Suprapubic skin (tissue), 3 donors: Measurements from ENCODE around the gene DNHD1.

Experiments
- POLR2A ChIP-seq, 2 donors: fragments of 450-650 bp; IDR thresholded peaks; one replicate each; pipeline ENCODE4 v1.6.1; 2017; ENCODE audit warnings: antibody characterized with exemption in 2 of 2, mild to moderate bottlenecking in 2 of 2, moderate library complexity in 2 of 2
- TF ChIP-seq, protein P1 (sequence below), 2 donors: fragments of 200-600 bp in 1 of 2; fragments of 450-650 bp in 1 of 2; sonication (generic) in 1 of 2; IDR thresholded peaks; one replicate each; pipeline ENCODE4 v1.5.1; 2016 to 2019; ENCODE audit warnings: antibody characterized with exemption in 2 of 2, mild to moderate bottlenecking in 1 of 2, moderate library complexity in 1 of 2

- TF ChIP-seq, protein P1, sequence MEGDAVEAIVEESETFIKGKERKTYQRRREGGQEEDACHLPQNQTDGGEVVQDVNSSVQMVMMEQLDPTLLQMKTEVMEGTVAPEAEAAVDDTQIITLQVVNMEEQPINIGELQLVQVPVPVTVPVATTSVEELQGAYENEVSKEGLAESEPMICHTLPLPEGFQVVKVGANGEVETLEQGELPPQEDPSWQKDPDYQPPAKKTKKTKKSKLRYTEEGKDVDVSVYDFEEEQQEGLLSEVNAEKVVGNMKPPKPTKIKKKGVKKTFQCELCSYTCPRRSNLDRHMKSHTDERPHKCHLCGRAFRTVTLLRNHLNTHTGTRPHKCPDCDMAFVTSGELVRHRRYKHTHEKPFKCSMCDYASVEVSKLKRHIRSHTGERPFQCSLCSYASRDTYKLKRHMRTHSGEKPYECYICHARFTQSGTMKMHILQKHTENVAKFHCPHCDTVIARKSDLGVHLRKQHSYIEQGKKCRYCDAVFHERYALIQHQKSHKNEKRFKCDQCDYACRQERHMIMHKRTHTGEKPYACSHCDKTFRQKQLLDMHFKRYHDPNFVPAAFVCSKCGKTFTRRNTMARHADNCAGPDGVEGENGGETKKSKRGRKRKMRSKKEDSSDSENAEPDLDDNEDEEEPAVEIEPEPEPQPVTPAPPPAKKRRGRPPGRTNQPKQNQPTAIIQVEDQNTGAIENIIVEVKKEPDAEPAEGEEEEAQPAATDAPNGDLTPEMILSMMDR (IDR thresholded peaks at IDR 0.05), result no peak
- no peak for TF ChIP-seq POLR2A (IDR thresholded peaks at IDR 0.05)
Observed at GRCh38 chr11:6486256-6486655, 10.8 kb upstream of the DNHD1 start.
